ENCODE data around the gene SLBP.

- TF ChIP-seq SUZ12 (IDR thresholded peaks at IDR 0.05; ENCODE audit: low read length) = no peak
- no peak for TF ChIP-seq POLR2A (IDR thresholded peaks at IDR 0.05; ENCODE audit: control extremely low read depth in 1 of 2, low read depth in 2 of 2, low read length in 2 of 2)
- TF ChIP-seq TAF1 (IDR thresholded peaks at IDR 0.05; ENCODE audit: low read depth, low read length) = no peak
- TF ChIP-seq YY1 (IDR thresholded peaks at IDR 0.05; ENCODE audit: low read depth, low read length) = no peak
- no peak for TF ChIP-seq CTCF (IDR thresholded peaks at IDR 0.05; ENCODE audit: control extremely low read depth in 1 of 3, insufficient read depth in 1 of 3, low read depth in 1 of 3, low read length in 3 of 3)
- no peak for TF ChIP-seq JUND (IDR thresholded peaks at IDR 0.05; ENCODE audit: low read length)
- TF ChIP-seq POLR2AphosphoS5 (IDR thresholded peaks at IDR 0.05; ENCODE audit: low read depth, low read length) = no peak
- TF ChIP-seq, protein P1, sequence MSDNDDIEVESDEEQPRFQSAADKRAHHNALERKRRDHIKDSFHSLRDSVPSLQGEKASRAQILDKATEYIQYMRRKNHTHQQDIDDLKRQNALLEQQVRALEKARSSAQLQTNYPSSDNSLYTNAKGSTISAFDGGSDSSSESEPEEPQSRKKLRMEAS (IDR thresholded peaks at IDR 0.05) = no peak
- no peak for TF ChIP-seq EZH2 (IDR thresholded peaks at IDR 0.05; ENCODE audit: low read depth, low read length, severe bottlenecking)
- no peak for TF ChIP-seq MAFK (IDR thresholded peaks at IDR 0.05; ENCODE audit: low read depth, low read length)
- TF ChIP-seq TBP (IDR thresholded peaks at IDR 0.05; ENCODE audit: low read depth, low read length) = no peak
- no peak for TF ChIP-seq CHD2 (IDR thresholded peaks at IDR 0.05; ENCODE audit: low read length)
Observed at GRCh38 chr4:1658146-1658545, 54.0 kb downstream of the SLBP start.

Data from H1 (cell line).